ENCODE data around the gene PQBP1. TPM values are rescaled to one million over a fixed set of nuclear protein-coding genes. Genes with fewer than 3 reads are reported as not detected.

PQBP1 gene
- total and polyA plus RNA-seq, 5 donors from 2014 or later, result 70.0 to 98.9 (median 93.0) TPM

- Histone ChIP-seq H3K36me3 (ENCODE audit: control insufficient read depth, insufficient read depth, low read length) (peaks cover 22% of the 10 kb centered on the region), H3K9me3 (ENCODE audit: control insufficient read depth in 2 of 2, low read length in 2 of 2) (no peaks in the 10 kb centered on the region), H3K27ac (ENCODE audit: insufficient read depth, low read length, poor library complexity, severe bottlenecking) (no peak overlapping the region), H3K27me3 (ENCODE audit: control insufficient read depth, insufficient read depth, low read length) (no peaks in the 10 kb centered on the region), H3K4me1 (ENCODE audit: control insufficient read depth, insufficient read depth, low read length, poor library complexity, severe bottlenecking) (peaks cover 22% of the 10 kb centered on the region), H3K4me3 (ENCODE audit: low read depth, low read length) (no peak overlapping the region)
- Mint-ChIP-seq H3K9me3 (peaks cover 0 to 2% (median 0%) of the 10 kb centered on the region in 7 donors), H3K4me3 (peak overlapping the region in 2 of 4 donors; percentile 65 to 94), H3K36me3 (peaks cover 26% of the 10 kb centered on the region), H3K27ac (peak overlapping the region in 1 of 3 donors; percentile 31), H3K27me3 (peaks cover 11% of the 10 kb centered on the region), H3K4me1 (peaks cover 0 to 43% (median 17%) of the 10 kb centered on the region in 4 donors)
- DNase-seq (peak in 1 of 3 donors; percentile 29), ATAC-seq (ENCODE audit: low read depth in 2 of 2) (no peak)
These were observed 12.1 kb downstream of the PQBP1 start for GRCh38 chrX:48909703-48910294.

- H3K27ac Mint-ChIP-seq, result peak overlapping the region; percentile 89 to 97 (median 92)
- H3K4me1 ChIP-seq (ENCODE audit: control insufficient read depth, insufficient read depth, low read length, poor library complexity, severe bottlenecking), result peaks cover 34% of the 10 kb centered on the region
These were observed 13.2 kb downstream of the PQBP1 start for GRCh38 chrX:48910926-48911411.

GRCh38 chrX:48911412-48912182, 13.9 kb downstream of the PQBP1 start, which contains the start of gene SLC35A2:
Gene SLC35A2 (minus strand): TSS chrX:48911646. CDS start chrX:48911636, 10 bp downstream.
- H3K27me3 ChIP-seq (ENCODE audit: control insufficient read depth, insufficient read depth, low read length), result no peaks in the 10 kb centered on the region
- peak within 1 kb of the TSS; percentile 96 for H3K4me3 ChIP-seq (ENCODE audit: low read depth, low read length)
- H3K4me1 ChIP-seq (ENCODE audit: control insufficient read depth, insufficient read depth, low read length, poor library complexity, severe bottlenecking), result peaks cover 36% of the 10 kb centered on the region
- ATAC-seq (ENCODE audit: low read depth in 2 of 2), result peak; percentile 63 to 67
- peaks cover 34% of the 10 kb centered on the region for H3K36me3 Mint-ChIP-seq
- peaks cover 39% of the 10 kb centered on the region for H3K36me3 ChIP-seq (ENCODE audit: control insufficient read depth, insufficient read depth, low read length)
- H3K27ac ChIP-seq (ENCODE audit: insufficient read depth, low read length, poor library complexity, severe bottlenecking), result peak within 1 kb of the TSS; percentile 89
- peaks cover 0 to 57% (median 17%) of the 10 kb centered on the region in 4 donors for H3K4me1 Mint-ChIP-seq
- H3K9me3 Mint-ChIP-seq, result peaks cover 0 to 2% (median 0%) of the 10 kb centered on the region in 7 donors
- DNase-seq, result peak; percentile 85 to 91 (median 90)
- H3K4me3 Mint-ChIP-seq, result peak within 1 kb of the TSS; percentile 88 to 97 (median 94)
- H3K27me3 Mint-ChIP-seq, result peaks cover 11% of the 10 kb centered on the region
- peak within 1 kb of the TSS; percentile 89 to 97 (median 92) for H3K27ac Mint-ChIP-seq
- no peaks in the 10 kb centered on the region for H3K9me3 ChIP-seq (ENCODE audit: control insufficient read depth in 2 of 2, low read length in 2 of 2)

More at GRCh38 chrX:48910926-48911411, 13.2 kb downstream of the PQBP1 start:
- H3K36me3 Mint-ChIP-seq, result peaks cover 34% of the 10 kb centered on the region
- ATAC-seq (ENCODE audit: low read depth in 2 of 2) (peak; percentile 4 to 9), DNase-seq (no peak)
- Histone ChIP-seq H3K27me3 (ENCODE audit: control insufficient read depth, insufficient read depth, low read length) (no peaks in the 10 kb centered on the region), H3K36me3 (ENCODE audit: control insufficient read depth, insufficient read depth, low read length) (peaks cover 34% of the 10 kb centered on the region), H3K4me3 (ENCODE audit: low read depth, low read length) (peak overlapping the region; percentile 76), H3K9me3 (ENCODE audit: control insufficient read depth in 2 of 2, low read length in 2 of 2) (no peaks in the 10 kb centered on the region), H3K27ac (ENCODE audit: insufficient read depth, low read length, poor library complexity, severe bottlenecking) (peak overlapping the region; percentile 89)
- peaks cover 0 to 54% (median 17%) of the 10 kb centered on the region in 4 donors for H3K4me1 Mint-ChIP-seq
- H3K27me3 Mint-ChIP-seq, result peaks cover 11% of the 10 kb centered on the region
- peaks cover 0 to 2% (median 0%) of the 10 kb centered on the region in 7 donors for H3K9me3 Mint-ChIP-seq
- peak overlapping the region; percentile 88 to 97 (median 94) for H3K4me3 Mint-ChIP-seq

- peaks cover 36% of the 10 kb centered on the region for H3K4me1 ChIP-seq (ENCODE audit: control insufficient read depth, insufficient read depth, low read length, poor library complexity, severe bottlenecking)
- Mint-ChIP-seq H3K27me3 (peaks cover 15% of the 10 kb centered on the region), H3K4me3 (peak overlapping the region; percentile 94 to 97 (median 96)), H3K9me3 (no peaks in the 10 kb centered on the region), H3K36me3 (peaks cover 41% of the 10 kb centered on the region), H3K4me1 (peaks cover 0 to 68% (median 20%) of the 10 kb centered on the region in 4 donors), H3K27ac (peak overlapping the region; percentile 51 to 95 (median 60))
- peaks cover 49% of the 10 kb centered on the region for H3K36me3 ChIP-seq (ENCODE audit: control insufficient read depth, insufficient read depth, low read length)
- DNase-seq, result peak in 1 of 3 donors; percentile 21
- ATAC-seq (ENCODE audit: low read depth in 2 of 2), result no peak
- H3K27me3 ChIP-seq (ENCODE audit: control insufficient read depth, insufficient read depth, low read length), result no peaks in the 10 kb centered on the region
- peak overlapping the region; percentile 89 for H3K27ac ChIP-seq (ENCODE audit: insufficient read depth, low read length, poor library complexity, severe bottlenecking)
- H3K9me3 ChIP-seq (ENCODE audit: control insufficient read depth in 2 of 2, low read length in 2 of 2), result no peaks in the 10 kb centered on the region
- peak overlapping the region; percentile 96 for H3K4me3 ChIP-seq (ENCODE audit: low read depth, low read length)
These were observed 16.1 kb downstream of the PQBP1 start for GRCh38 chrX:48913605-48914366.

GRCh38 chrX:48914593-48915493, 17.1 kb downstream of the PQBP1 start:
- Histone ChIP-seq H3K4me1 (ENCODE audit: control insufficient read depth, insufficient read depth, low read length, poor library complexity, severe bottlenecking) (peaks cover 45% of the 10 kb centered on the region), H3K4me3 (ENCODE audit: low read depth, low read length) (peak overlapping the region; percentile 96), H3K9me3 (ENCODE audit: control insufficient read depth in 2 of 2, low read length in 2 of 2) (no peaks in the 10 kb centered on the region), H3K27ac (ENCODE audit: insufficient read depth, low read length, poor library complexity, severe bottlenecking) (peak overlapping the region; percentile 89), H3K27me3 (ENCODE audit: control insufficient read depth, insufficient read depth, low read length) (no peaks in the 10 kb centered on the region), H3K36me3 (ENCODE audit: control insufficient read depth, insufficient read depth, low read length) (peaks cover 49% of the 10 kb centered on the region)
- Mint-ChIP-seq H3K27me3 (peaks cover 15% of the 10 kb centered on the region), H3K27ac (peak overlapping the region; percentile 48 to 95 (median 81)), H3K9me3 (no peaks in the 10 kb centered on the region), H3K4me3 (peak overlapping the region; percentile 94 to 97 (median 96)), H3K4me1 (peaks cover 0 to 77% (median 20%) of the 10 kb centered on the region in 4 donors), H3K36me3 (peaks cover 40% of the 10 kb centered on the region)
- no peak for ATAC-seq (ENCODE audit: low read depth in 2 of 2)
- DNase-seq, result peak in 1 of 3 donors; percentile 12

- Histone ChIP-seq H3K27me3 (ENCODE audit: control insufficient read depth, insufficient read depth, low read length) (no peaks in the 10 kb centered on the region), H3K27ac (ENCODE audit: insufficient read depth, low read length, poor library complexity, severe bottlenecking) (peak overlapping the region; percentile 89), H3K4me1 (ENCODE audit: control insufficient read depth, insufficient read depth, low read length, poor library complexity, severe bottlenecking) (peaks cover 64% of the 10 kb centered on the region), H3K9me3 (ENCODE audit: control insufficient read depth in 2 of 2, low read length in 2 of 2) (no peaks in the 10 kb centered on the region), H3K4me3 (ENCODE audit: low read depth, low read length) (peak overlapping the region; percentile 96), H3K36me3 (ENCODE audit: control insufficient read depth, insufficient read depth, low read length) (peaks cover 49% of the 10 kb centered on the region)
- H3K9me3 Mint-ChIP-seq, result no peaks in the 10 kb centered on the region
- peak; percentile 80 to 92 (median 92) for DNase-seq
- peak overlapping the region; percentile 91 to 95 (median 94) for H3K27ac Mint-ChIP-seq
- ATAC-seq (ENCODE audit: low read depth in 2 of 2), result peak; percentile 24 to 36
- peaks cover 39% of the 10 kb centered on the region for H3K36me3 Mint-ChIP-seq
- H3K4me3 Mint-ChIP-seq, result peak overlapping the region; percentile 94 to 97 (median 96)
- peaks cover 4% of the 10 kb centered on the region for H3K27me3 Mint-ChIP-seq
- peaks cover 10 to 83% (median 13%) of the 10 kb centered on the region in 4 donors for H3K4me1 Mint-ChIP-seq
These were observed 19.6 kb downstream of the PQBP1 start for GRCh38 chrX:48917139-48918001.

Data from CD4-positive, CD25-positive, alpha-beta regulatory T cell (primary cell).